A549 (cell line): Measurements from ENCODE around the gene SMARCA1. TPM values are rescaled to one million over a fixed set of nuclear protein-coding genes. Genes with fewer than 3 reads are reported as not detected.
A peak's percentile ranks its signal among the peaks of the same experiment; 100 is the strongest.

Source experiments
- ATAC-seq, 2 experiments: fragments of 200-7000 bp in 1 of 2; fragments of >200 bp in 1 of 2; cut with Nextera tagmentation in 1 of 2; cut with Tn5 transposase in 1 of 2; 3 replicates each; pipeline versions ENCODE4 v1.8.0 to v1.9.1; 2018 to 2020; ENCODE audit warnings: mild to moderate bottlenecking in 1 of 2, moderate library complexity in 1 of 2
- CTCF ChIA-PET: fragments of 300-600 bp; sonication (Branson Sonifier 250); formaldehyde crosslinking; extraction: SDS; loops from one replicate; lab custom pipeline; 2021; ENCODE audit warnings: antibody characterized with exemption, inconsistent platforms; lab: Yijun Ruan, JAX
- POLR2A ChIA-PET: fragments of 350-600 bp; formaldehyde crosslinking; extraction: SDS; loops from one replicate; lab custom pipeline; 2021; ENCODE audit warnings: antibody characterized with exemption, inconsistent platforms; lab: Yijun Ruan, JAX
- DNase-seq, 2 experiments: peaks; one replicate each; pipeline versions ENCODE4 v3.0.0 to v3.0.0-alpha.2; 2011 to 2016; ENCODE audit warnings: low read depth in 1 of 2, low spot score in 1 of 2
- FAIRE-seq: peaks from 2 replicates; lab custom pipeline; 2011; peaks lifted over from hg19 to GRCh38; lab: Jason Lieb, UNC
- H3K27ac ChIP-seq, 2 experiments: fragments of >200 bp; sonication (Bioruptor Twin); formaldehyde crosslinking; 3 replicates each; pipeline ENCODE4 v1.5.1; 2016 to 2017
- H3K4me1 ChIP-seq: fragments of >200 bp; sonication (Bioruptor Twin); formaldehyde crosslinking; 3 replicates; pipeline ENCODE4 v1.6.1; 2016
- H3K4me2 ChIP-seq: fragments of >200 bp; sonication (Bioruptor Twin); formaldehyde crosslinking; 3 replicates; pipeline ENCODE4 v1.6.1; 2016
- H3K4me3 ChIP-seq: fragments of >200 bp; sonication (Bioruptor Twin); formaldehyde crosslinking; 3 replicates; pipeline ENCODE4 v1.5.1; 2016
- H3K9me3 ChIP-seq: fragments of >200 bp; sonication (Bioruptor Twin); formaldehyde crosslinking; 3 replicates; pipeline ENCODE4 v1.6.1; 2016
- ATOH8 ChIP-seq: fragments of 250-450 bp; sonication (Bioruptor Pico); IDR thresholded peaks from 2 replicates; pipeline ENCODE4 v1.5.0; 2020; ENCODE audit warnings: low read depth, mild to moderate bottlenecking, moderate library complexity
- CBX2 ChIP-seq: fragments of 200-600 bp; sonication (generic); IDR thresholded peaks from 2 replicates; pipeline ENCODE4 v1.6.1; 2016; ENCODE audit warnings: low read depth, mild to moderate bottlenecking, borderline replicate concordance
- CHD2 ChIP-seq: fragments of 150-350 bp; IDR thresholded peaks from 2 replicates; pipeline ENCODE4 v1.6.1; 2014; ENCODE audit warnings: low read length; ENCODE audit not compliant: partially characterized antibody
- E2F6 ChIP-seq: IDR thresholded peaks from 2 replicates; pipeline ENCODE4 v1.6.1; 2012; ENCODE audit warnings: low read depth, borderline replicate concordance
- EHF ChIP-seq: fragments of 250-450 bp; sonication (Bioruptor Pico); IDR thresholded peaks from 2 replicates; pipeline ENCODE4 v1.5.0; 2020; ENCODE audit warnings: mild to moderate bottlenecking
- EHMT2 ChIP-seq: fragments of 200-600 bp; sonication (generic); IDR thresholded peaks from 2 replicates; pipeline ENCODE4 v1.6.1; 2016; ENCODE audit warnings: antibody characterized with exemption, low read depth, mild to moderate bottlenecking, moderate library complexity
- ELK1 ChIP-seq: fragments of 150-350 bp; IDR thresholded peaks from 2 replicates; pipeline ENCODE4 v1.6.1; 2014; ENCODE audit warnings: low read depth, mild to moderate bottlenecking, low read length
- EP300 ChIP-seq, 2 experiments: fragments of >200 bp; sonication (Bioruptor Twin); formaldehyde crosslinking; IDR thresholded peaks; 2 replicates in 1 of 2; 3 replicates in 1 of 2; pipeline ENCODE4 v1.6.1; 2016 to 2017
- FOSB ChIP-seq: fragments of 250-450 bp; sonication (Bioruptor Pico); IDR thresholded peaks from 2 replicates; pipeline ENCODE4 v1.5.0; 2020; ENCODE audit warnings: mild to moderate bottlenecking, moderate library complexity
- GATA3 ChIP-seq: IDR thresholded peaks from 2 replicates; pipeline ENCODE4 v1.6.1; 2012; ENCODE audit warnings: borderline replicate concordance
- HDAC2 ChIP-seq: fragments of 200-600 bp; sonication (generic); IDR thresholded peaks from 2 replicates; pipeline ENCODE4 v1.6.1; 2016
- HES2 ChIP-seq: fragments of >200 bp; sonication (Bioruptor Twin); formaldehyde crosslinking; IDR thresholded peaks from 2 replicates; pipeline ENCODE4 v1.6.1; 2016
- HMGXB4 ChIP-seq: fragments of 250-450 bp; sonication (Bioruptor Pico); IDR thresholded peaks from 2 replicates; pipeline ENCODE4 v1.5.0; 2021; ENCODE audit warnings: mild to moderate bottlenecking, moderate library complexity, borderline replicate concordance
- HOXB5 ChIP-seq: fragments of 250-450 bp; sonication (Bioruptor Pico); IDR thresholded peaks from 2 replicates; pipeline ENCODE4 v1.5.0; 2020; ENCODE audit warnings: mild to moderate bottlenecking, moderate library complexity
- JUN ChIP-seq, 2 experiments: fragments of >200 bp; sonication (Bioruptor Twin); formaldehyde crosslinking; IDR thresholded peaks; 2 replicates in 1 of 2; 3 replicates in 1 of 2; pipeline ENCODE4 v1.6.1; 2016 to 2017
- JUNB ChIP-seq: fragments of >200 bp; sonication (Bioruptor Twin); formaldehyde crosslinking; IDR thresholded peaks from 2 replicates; pipeline ENCODE4 v1.6.1; 2016
- MAFK ChIP-seq: fragments of 450-650 bp; IDR thresholded peaks from 2 replicates; pipeline ENCODE4 v1.6.1; 2014; ENCODE audit not compliant: partially characterized antibody
- NR3C1 ChIP-seq: fragments of >200 bp; sonication (Bioruptor Twin); formaldehyde crosslinking; IDR thresholded peaks from 3 replicates; pipeline ENCODE4 v1.6.1; 2017
- POLR2A ChIP-seq: IDR thresholded peaks from 2 replicates; pipeline ENCODE4 v1.6.1; 2012; ENCODE audit warnings: mild to moderate bottlenecking, low read length
- POLR2AphosphoS2 ChIP-seq: conservative IDR thresholded peaks from 2 replicates; pipeline ENCODE4 v1.6.1; 2012; ENCODE audit warnings: low read length, improper control_type of control experiment, inconsistent platforms
- RARB ChIP-seq: fragments of 250-450 bp; sonication (Bioruptor Pico); IDR thresholded peaks from 2 replicates; pipeline ENCODE4 v1.8.0; 2021; ENCODE audit warnings: mild to moderate bottlenecking, moderate library complexity
- REST ChIP-seq: fragments of 200-600 bp; sonication (generic); IDR thresholded peaks from 2 replicates; pipeline ENCODE4 v1.6.1; 2016; ENCODE audit warnings: antibody characterized with exemption, mild to moderate bottlenecking, moderate library complexity
- RFX5 ChIP-seq: fragments of 450-650 bp; IDR thresholded peaks from 2 replicates; pipeline ENCODE4 v1.7.1; 2014; ENCODE audit warnings: antibody characterized with exemption, mild to moderate bottlenecking, moderate library complexity
- SREBF2 ChIP-seq: fragments of 450-650 bp; IDR thresholded peaks from 2 replicates; pipeline ENCODE4 v1.6.1; 2014; ENCODE audit warnings: mild to moderate bottlenecking, moderate library complexity
- ZNF302 ChIP-seq: fragments of 250-450 bp; sonication (Bioruptor Pico); IDR thresholded peaks from 2 replicates; pipeline ENCODE4 v1.9.0; 2021; ENCODE audit warnings: inconsistent platforms, mild to moderate bottlenecking, moderate library complexity
- ZSCAN20 ChIP-seq: fragments of 250-450 bp; sonication (Bioruptor Pico); IDR thresholded peaks from 2 replicates; pipeline ENCODE4 v1.8.0; 2022; ENCODE audit warnings: mild to moderate bottlenecking, moderate library complexity
- WGBS: methylation state at CpG from one replicate; pipeline ENCODE4 v1.1.6; 2017; ENCODE audit errors: missing lambda C conversion rate; 5-methylcytosine and 5-hydroxymethylcytosine counted together
- polyA plus RNA-seq, 4 experiments: library from polyadenylated mRNA; depleted of rRNA in 3 of 4; stranded (reverse); fragments of >200 nt; fragmentation: RNase III in 1 of 4; extraction: RNeasy Plus Mini Kit Qiagen cat#74134 plus additional on column Dnase treatment in 1 of 4; gene quantifications; 2 replicates in 3 of 4; 3 replicates in 1 of 4; pipeline ENCODE4 v1.2.3, GENCODE V29; 2011 to 2017

Gene SMARCA1
- polyA plus RNA-seq, 2 of the 4 experiments (the other 2 are of a cell fraction) = 72.4 to 77.2 TPM

- POLR2A ChIA-PET = no interaction called here
- DNase-seq = no peak
- 88% methylated on average over 3 of the region's 3 CpGs for WGBS
- CTCF ChIA-PET = interaction anchor here (1.2 kb wide), 1 partner anchor 15 kb away, joined by 3 read pairs; no protein-coding TSS in a partner anchor
- TF ChIP-seq ZSCAN20 (CRISPR knock-in tag) (no peak), ELK1 (no peak), RARB (CRISPR knock-in tag) (no peak), EP300 (IDR thresholded peaks at IDR 0.05) (no peak), CBX2 (no peak), MAFK (no peak), POLR2AphosphoS2 (no peak), HES2 (no peak), HOXB5 (no peak), NR3C1 (no peak), GATA3 (no peak), EHF (CRISPR knock-in tag) (no peak), CHD2 (no peak), POLR2A (no peak), EHMT2 (no peak), E2F6 (no peak), HDAC2 (no peak)
- Histone ChIP-seq H3K4me2 (no peak overlapping the region), H3K9me3 (no peaks in the 10 kb centered on the region), H3K27ac (no peak overlapping the region), H3K4me3 (no peak overlapping the region), H3K4me1 (no peaks in the 10 kb centered on the region)
- FAIRE-seq = peak; percentile 83
- ATAC-seq = no peak
These were observed 61.4 kb downstream of the SMARCA1 start for GRCh38 chrX:129461801-129462456.

GRCh38 chrX:129452523-129452922, 70.8 kb downstream of the SMARCA1 start:
- ChIA-PET POLR2A (no interaction called here), CTCF (interaction anchor here (1.3 kb wide), 2 partner anchors 8 to 11 kb away, joined by 5 read pairs; no protein-coding TSS in a partner anchor)
- H3K4me3 ChIP-seq = no peak overlapping the region
- no peak for ATAC-seq
- H3K4me2 ChIP-seq = no peak overlapping the region
- whole genome bisulfite sequencing = 89% methylated on average over 6 of the region's 6 CpGs
- no peaks in the 10 kb centered on the region for H3K9me3 ChIP-seq
- no peaks in the 10 kb centered on the region for H3K4me1 ChIP-seq
- no peak for DNase-seq
- H3K27ac ChIP-seq = no peak overlapping the region
- peak; percentile 39 for FAIRE-seq
- no peak for TF ChIP-seq CBX2
- no peak for TF ChIP-seq RFX5
- no peak for TF ChIP-seq JUN (IDR thresholded peaks at IDR 0.05)
- TF ChIP-seq ATOH8 = no peak
- no peak for TF ChIP-seq SREBF2
- TF ChIP-seq FOSB (CRISPR knock-in tag) = no peak
- no peak for TF ChIP-seq E2F6
- TF ChIP-seq ZNF302 = no peak
- no peak for TF ChIP-seq CHD2
- no peak for TF ChIP-seq HMGXB4 (CRISPR knock-in tag)
- no peak for TF ChIP-seq EHF (CRISPR knock-in tag)
- TF ChIP-seq EHMT2 = no peak
- TF ChIP-seq REST = no peak
- TF ChIP-seq JUNB = no peak
